ENCODE measurements around the gene PLIN5.

The PLIN5 gene

GRCh38 chr19:4534836-4535658 lies at the start of gene PLIN5:
PLIN5 (minus strand) TSS chr19:4535224; CDS start chr19:4534074, 1,150 bp downstream.
- peak; percentile 65 for DNase-seq
- in situ Hi-C loops (cut with HindIII; ENCODE audit: low pct_ligation_motif_present, low pct_unique_long_range_greater_than_20kb, low sequenced_read_pairs): no loop called here

GRCh38 chr19:4583961-4584669 lies 49.1 kb upstream of the PLIN5 start:
- no peak for DNase-seq
- in situ Hi-C loops (cut with HindIII; ENCODE audit: low pct_ligation_motif_present, low pct_unique_long_range_greater_than_20kb, low sequenced_read_pairs): no loop called here

GRCh38 chr19:4582980-4583842 lies 48.2 kb upstream of the PLIN5 start:
- peak; percentile 40 for DNase-seq
- in situ Hi-C loops (cut with HindIII; ENCODE audit: low pct_ligation_motif_present, low pct_unique_long_range_greater_than_20kb, low sequenced_read_pairs): no loop called here

- peak; percentile 49 for DNase-seq
- in situ Hi-C loops (cut with HindIII; ENCODE audit: low pct_ligation_motif_present, low pct_unique_long_range_greater_than_20kb, low sequenced_read_pairs): no loop called here
Measured at GRCh38 chr19:4581666-4582553, 46.9 kb upstream of the PLIN5 start.

GRCh38 chr19:4580961-4581665 lies 46.1 kb upstream of the PLIN5 start:
- no peak for DNase-seq
- in situ Hi-C loops (cut with HindIII; ENCODE audit: low pct_ligation_motif_present, low pct_unique_long_range_greater_than_20kb, low sequenced_read_pairs): no loop called here

GRCh38 chr19:4580021-4580901 lies 45.2 kb upstream of the PLIN5 start:
- DNase-seq: peak; percentile 34
- in situ Hi-C loops (cut with HindIII; ENCODE audit: low pct_ligation_motif_present, low pct_unique_long_range_greater_than_20kb, low sequenced_read_pairs): no loop called here

GRCh38 chr19:4579389-4579788 lies 44.4 kb upstream of the PLIN5 start:
- in situ Hi-C loops (cut with HindIII; ENCODE audit: low pct_ligation_motif_present, low pct_unique_long_range_greater_than_20kb, low sequenced_read_pairs): no loop called here

GRCh38 chr19:4578552-4579248 lies 43.7 kb upstream of the PLIN5 start:
- in situ Hi-C loops (cut with HindIII; ENCODE audit: low pct_ligation_motif_present, low pct_unique_long_range_greater_than_20kb, low sequenced_read_pairs): no loop called here
- DNase-seq: no peak

More at GRCh38 chr19:4579389-4579788, 44.4 kb upstream of the PLIN5 start:
- DNase-seq: no peak

- peak; percentile 53 for DNase-seq
Measured at GRCh38 chr19:4577020-4577782, 42.2 kb upstream of the PLIN5 start.

GRCh38 chr19:4576016-4576933 lies 41.3 kb upstream of the PLIN5 start:
- in situ Hi-C loops (cut with HindIII; ENCODE audit: low pct_ligation_motif_present, low pct_unique_long_range_greater_than_20kb, low sequenced_read_pairs): no loop called here
- DNase-seq: peak; percentile 71

More at GRCh38 chr19:4577020-4577782, 42.2 kb upstream of the PLIN5 start:
- in situ Hi-C loops (cut with HindIII; ENCODE audit: low pct_ligation_motif_present, low pct_unique_long_range_greater_than_20kb, low sequenced_read_pairs): no loop called here

GRCh38 chr19:4575267-4576015 lies 40.4 kb upstream of the PLIN5 start:
- peak; percentile 89 for DNase-seq
- in situ Hi-C loops (cut with HindIII; ENCODE audit: low pct_ligation_motif_present, low pct_unique_long_range_greater_than_20kb, low sequenced_read_pairs): no loop called here

GRCh38 chr19:4573682-4574081 lies 38.7 kb upstream of the PLIN5 start:
- in situ Hi-C loops (cut with HindIII; ENCODE audit: low pct_ligation_motif_present, low pct_unique_long_range_greater_than_20kb, low sequenced_read_pairs): no loop called here
- DNase-seq: no peak

- DNase-seq: no peak
- in situ Hi-C loops (cut with HindIII; ENCODE audit: low pct_ligation_motif_present, low pct_unique_long_range_greater_than_20kb, low sequenced_read_pairs): no loop called here
Measured at GRCh38 chr19:4571305-4571917, 36.4 kb upstream of the PLIN5 start.

Data from ACHN (cell line).